ENCODE results near the gene TMEM185A.
"Not testable (repeated sequence)": the region's sequence is repeated elsewhere in the genome, so short reads cannot be mapped to it uniquely, and the experiment has no call there.

Gene TMEM185A

DNA sequence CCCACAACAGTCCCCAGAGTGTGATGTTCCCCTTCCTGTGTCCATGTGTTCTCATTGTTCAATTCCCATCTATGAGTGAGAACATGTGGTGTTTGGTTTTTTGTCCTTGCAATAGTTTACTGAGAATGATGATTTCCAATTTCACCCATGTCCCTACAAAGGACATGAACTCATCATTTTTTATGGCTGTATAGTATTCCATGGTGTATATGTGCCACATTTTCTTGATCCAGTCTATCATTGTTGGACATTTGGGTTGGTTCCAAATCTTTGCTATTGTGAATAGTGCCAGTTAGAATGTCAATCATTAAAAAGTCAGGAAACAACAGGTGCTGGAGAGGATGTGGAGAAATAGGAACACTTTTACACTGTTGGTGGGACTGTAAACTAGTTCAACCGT, 11.9 kb downstream of the TMEM185A start:
- DNase-seq: not testable (repeated sequence)

DNA sequence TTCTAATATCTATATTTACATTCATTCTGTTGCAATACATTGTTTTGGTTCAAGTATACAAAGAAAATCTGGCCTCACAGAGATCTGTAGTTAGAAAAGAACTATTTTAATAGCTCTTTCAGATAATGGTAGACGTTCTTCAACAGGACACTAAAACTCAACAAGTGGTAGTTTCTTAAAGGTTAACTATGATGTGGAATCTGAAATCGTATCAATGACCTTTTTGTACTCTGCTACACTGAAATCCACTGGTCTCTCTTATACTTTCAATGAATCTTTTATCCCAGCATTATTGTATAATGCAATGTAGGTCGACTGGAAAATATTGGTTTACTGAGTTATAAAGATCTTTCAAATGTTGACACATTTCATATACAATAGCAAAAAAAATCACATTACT, 12.7 kb downstream of the TMEM185A start:
- DNase-seq: no peak

DNA sequence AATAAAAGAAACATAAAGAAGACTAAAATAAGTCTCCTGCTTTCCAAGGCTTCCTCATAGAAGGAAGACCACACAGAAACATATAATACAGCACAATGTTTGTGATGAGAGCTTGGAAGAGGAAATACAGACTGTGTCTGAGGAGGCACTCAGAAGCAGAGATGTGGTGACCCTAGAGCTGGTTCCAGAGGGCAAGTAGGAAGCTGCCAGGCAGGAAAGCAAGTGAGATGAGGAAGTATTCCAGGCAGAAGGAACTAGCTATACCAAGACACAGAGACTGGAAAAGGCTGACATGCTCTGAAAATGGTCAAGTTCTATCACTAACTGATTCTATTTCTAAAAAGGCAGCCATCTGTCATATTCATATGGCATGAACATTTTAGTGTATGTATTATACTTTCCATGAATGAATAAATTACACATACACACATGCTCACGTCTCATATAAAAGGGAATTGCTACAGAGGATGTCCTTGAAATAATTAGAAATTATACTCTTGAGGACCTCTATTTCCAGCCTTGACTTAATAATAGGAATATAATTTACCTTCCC, 19.9 kb downstream of the TMEM185A start:
- DNase-seq: no peak

DNA sequence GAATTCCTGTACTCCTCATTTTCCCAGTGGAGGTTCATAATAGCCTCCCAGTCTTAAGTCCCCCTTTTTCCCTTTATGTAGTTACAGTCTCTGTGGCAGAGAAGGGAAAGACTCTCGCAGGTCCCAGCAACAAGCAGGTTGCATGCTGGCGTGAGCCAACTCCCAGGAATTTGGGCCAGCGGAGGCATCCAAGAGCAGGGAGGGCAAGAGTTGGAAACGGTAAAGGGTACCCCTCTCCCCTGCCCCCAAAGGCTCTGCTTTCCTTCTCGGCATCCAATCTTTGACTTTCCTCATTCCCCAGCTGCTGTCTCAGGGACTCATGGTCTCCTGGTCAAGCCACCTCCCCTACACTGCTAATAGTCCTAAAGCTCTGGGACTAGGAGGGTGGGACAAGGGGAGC, 21.1 kb downstream of the TMEM185A start:
- no peak for DNase-seq

DNA sequence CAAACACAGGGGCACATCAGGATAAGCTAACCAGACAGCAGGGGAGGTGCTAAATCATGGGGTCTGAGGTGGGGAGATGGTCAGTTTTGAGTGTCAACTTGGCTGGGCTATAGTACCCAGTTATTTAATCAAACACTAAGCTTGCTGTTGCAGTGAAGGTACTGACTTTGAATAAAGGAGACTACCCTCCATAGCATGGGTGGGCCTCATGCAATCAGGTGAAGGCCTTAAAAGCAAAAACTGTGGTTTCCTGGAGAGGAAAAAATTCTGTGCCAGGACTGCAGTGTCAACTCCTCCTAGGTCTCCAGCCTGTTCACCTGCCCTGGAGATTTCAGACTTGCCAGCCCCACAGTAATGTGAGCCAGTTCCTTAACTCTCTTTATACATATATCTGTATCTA, 23.9 kb downstream of the TMEM185A start:
- no peak for DNase-seq

DNA sequence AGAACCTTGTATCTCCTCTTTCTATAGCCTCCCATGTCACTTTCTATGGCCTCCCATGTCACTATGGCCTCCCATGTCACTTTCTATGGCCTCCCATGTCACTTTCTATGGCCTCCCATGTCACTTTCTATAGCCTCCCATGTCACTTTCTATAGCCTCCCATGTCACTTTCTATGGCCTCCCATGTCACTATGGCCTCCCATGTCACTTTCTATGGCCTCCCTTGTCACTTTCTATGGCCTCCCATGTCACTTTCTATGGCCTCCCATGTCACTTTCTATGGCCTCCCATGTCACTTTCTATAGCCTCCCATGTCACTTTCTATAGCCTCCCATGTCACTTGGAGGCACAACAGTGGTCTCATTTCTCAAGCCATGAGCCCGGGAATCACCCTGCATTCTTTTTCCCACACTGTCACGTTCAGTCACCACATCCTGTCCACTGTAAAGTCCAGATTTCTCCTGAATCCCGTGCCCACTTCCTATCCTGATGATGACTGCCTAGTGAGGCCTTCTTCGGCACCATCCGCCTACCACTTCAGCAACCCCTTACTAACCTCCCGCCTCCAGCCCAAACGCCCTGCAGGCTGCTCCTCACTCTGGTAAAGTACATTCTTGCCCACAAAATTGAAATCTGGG, 26.2 kb downstream of the TMEM185A start:
- DNase-seq: not testable (repeated sequence)

DNA sequence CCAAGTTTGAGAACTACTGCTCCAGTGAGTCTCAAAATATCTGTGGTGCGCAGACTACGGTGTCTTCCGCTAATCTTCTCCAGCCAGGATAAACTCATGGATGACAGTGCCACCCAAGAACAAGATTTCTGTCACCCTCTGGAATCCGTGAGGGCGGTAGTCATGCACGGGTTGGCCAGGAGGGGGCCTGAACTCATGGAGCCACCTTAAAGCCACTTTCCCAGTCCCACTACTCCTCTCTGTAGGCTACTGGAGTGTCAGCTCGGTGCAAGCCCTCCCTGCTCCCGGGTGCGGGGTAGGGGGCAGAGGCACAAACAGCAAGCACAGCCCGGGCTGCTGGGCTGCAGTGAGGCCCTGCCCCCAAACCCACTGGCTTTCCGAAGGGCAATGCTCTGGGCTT, 33.0 kb downstream of the TMEM185A start:
- DNase-seq: not testable (repeated sequence)

DNA sequence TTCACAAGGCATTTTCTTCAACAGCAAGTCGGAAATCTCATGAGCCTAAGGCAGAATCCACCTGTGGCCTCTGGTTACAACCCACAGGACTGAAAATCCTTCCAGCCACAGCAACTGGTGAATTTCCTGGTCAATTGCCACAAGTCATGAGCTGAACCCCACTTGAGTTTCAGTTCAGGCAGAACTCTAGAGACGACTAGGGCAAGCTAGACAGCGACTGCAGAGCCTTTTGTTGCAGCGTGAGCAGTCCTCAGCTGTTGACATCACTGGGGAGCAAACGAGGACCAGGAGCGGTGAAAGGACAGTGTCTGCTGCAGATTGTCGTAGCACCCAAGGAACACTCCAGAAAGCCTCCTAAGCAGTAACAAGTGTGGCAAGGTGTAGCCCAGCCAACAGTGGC, 35.6 kb downstream of the TMEM185A start:
- DNase-seq: not testable (repeated sequence)

DNA sequence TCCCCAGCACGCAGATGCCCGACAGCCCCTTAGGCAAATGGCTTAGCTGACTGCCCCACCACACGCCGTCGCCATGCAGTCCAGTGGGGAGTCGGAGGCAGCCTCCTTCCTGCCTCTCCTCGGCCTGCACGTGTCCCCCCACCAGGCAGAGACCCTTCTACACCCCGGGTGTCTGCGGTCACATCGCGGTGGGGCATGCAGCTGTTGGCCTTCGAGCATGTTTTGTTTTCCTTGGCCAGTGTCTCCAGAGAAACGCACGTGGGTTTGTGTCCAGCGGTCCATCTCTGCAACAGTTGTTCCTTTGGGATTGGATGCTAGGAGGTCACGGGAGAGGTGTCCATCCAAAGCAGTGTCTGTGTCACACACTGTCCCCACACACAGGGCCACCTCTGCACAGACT, 36.4 kb downstream of the TMEM185A start, which contains the start of gene HSFX2:
Gene HSFX2, minus strand, starts transcription at position 101 of the 400 bp plus-strand sequence. CDS start 614 bp downstream, outside the sequence.
- not testable (repeated sequence) for DNase-seq

DNA sequence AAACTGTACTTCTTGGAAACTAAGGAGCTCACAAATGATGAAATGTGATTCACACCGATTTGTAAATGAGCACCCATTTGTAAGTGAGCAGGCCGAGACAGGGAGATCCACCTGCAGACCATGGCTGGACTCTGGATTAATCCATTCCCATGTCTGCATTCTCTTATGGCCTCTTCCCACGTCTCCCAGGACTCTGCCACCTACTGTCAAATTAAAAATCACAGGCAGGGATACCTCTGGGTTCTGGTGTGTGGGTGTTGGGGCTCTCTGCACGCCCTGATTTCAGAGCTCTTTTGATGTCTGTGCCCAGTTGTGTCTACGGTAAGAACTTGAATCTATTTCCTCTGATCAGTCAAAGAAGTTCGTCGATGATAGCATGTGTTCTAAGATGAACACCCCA, 40.6 kb downstream of the TMEM185A start:
- not testable (repeated sequence) for DNase-seq

DNA sequence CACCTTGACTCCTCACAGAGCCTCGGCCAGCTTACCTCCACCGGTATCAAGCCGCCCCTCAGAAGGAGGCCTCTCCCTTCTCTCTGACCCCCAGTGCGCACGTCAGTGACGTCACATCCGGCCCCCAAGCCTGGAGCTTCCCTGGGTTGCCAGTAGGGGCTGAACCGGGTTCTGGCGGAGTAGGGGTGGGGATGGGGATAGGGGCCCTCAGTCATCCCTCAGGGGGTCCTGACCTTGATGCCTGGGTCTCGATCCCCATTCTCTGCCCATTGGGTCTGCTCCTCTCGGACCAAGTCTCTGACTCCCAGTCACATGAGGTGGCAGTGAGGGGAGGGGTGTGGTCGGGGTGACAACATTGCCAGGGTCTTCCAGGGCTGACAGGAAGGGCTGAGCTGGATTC, 44.2 kb downstream of the TMEM185A start, which contains the start of gene MAGEA9B:
Gene MAGEA9B, minus strand, starts transcription at position 101 of the 400 bp plus-strand sequence. CDS start 4,280 bp downstream, outside the sequence.
- DNase-seq: not testable (repeated sequence)

DNA sequence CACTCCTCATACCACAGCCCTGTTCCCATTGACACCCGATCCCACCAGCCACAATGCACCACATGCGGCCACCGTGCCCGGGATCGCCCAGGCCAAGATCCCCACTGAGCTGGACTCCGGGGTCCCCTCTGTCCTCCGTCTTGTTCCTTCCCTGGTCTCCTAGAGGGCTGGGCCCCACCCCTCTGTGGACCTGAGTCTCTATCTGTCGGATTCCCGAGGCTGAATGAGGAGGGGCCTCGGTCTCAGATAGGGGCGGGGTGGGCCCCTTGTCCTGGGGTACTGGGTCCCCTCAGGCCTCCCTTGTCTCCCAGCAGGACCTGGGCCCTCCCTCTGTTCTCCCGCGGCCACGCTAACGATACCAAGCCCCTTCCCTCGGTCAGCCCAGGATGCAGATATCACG, 46.0 kb downstream of the TMEM185A start:
- DNase-seq: not testable (repeated sequence)

DNA sequence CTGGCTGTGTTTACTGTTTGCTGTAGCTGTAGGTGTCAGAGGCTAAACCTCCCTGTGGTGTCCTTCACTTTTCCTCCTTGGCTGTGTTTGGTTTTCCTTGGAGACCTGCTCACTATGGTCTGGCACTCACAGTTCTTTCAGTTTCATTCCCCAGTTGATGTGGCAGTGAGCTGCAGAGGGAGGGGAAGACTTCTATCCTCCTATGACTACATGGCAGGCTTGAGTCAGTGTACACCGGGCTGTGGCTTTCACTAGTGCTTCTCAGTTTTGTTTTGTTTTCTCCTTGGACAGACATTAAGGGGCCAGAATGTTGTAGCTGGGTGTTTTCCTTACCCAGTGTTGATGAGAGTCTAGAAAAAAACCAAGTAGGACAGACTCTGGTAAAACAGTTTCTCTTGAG, 58.1 kb downstream of the TMEM185A start:
- not testable (repeated sequence) for DNase-seq

DNA sequence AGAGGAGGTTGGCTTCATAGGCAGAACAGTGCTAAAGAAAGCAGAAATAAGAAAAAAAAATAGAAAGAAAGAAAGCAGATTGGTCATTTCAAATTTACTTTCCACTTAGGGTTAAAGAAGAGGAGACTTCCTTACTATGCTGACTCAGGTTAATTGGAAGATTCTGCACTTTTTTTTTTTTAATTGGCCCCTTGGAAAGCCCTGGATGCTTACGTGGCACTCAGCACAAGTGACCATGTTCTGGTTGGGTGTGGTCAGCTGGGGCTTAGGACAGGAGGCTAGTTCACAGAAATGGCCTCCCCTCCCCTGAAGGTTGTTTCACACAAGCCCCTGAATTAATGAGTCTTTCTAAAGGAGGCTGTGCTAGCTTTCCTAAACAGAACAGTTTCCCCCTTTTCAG, 58.8 kb downstream of the TMEM185A start:
- no peak for DNase-seq

DNA sequence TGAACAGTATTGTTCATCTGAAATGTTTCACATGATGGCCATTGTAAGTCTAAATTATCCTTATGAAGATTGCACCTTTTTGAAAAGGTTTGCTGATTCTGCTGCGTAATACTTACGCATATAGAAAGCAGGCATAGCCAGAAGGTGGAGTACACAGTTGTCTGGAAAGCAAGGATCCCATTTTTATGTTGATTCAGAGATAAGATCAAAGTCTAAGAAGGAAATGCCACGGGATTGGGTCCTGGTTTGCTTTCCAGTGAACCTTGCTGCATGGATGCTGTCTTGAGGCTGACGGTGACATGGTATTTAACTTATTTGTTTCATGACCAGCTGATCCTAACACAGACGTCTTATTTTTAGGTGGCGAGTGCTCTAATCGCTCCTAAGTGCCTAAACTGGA, 59.8 kb downstream of the TMEM185A start:
- DNase-seq: no peak

DNA sequence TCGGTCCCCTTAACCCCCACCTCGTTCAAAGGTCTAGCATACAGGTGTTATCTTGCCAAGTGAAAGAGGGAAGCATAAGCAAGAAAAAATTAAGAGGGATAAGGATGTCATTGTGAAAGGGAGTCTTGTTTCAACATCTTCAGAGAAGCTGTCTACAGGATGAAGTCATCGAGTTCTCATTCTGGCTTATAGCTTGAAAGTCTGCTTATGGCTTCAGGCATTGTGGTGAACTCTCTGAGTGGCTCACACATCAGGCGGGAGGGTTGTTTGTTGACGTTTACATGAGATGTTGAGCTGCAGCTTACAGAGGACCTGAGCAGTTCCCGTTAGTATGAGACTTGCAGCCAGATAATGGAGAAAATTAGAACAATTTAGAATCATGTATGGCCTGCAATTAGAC, 60.9 kb downstream of the TMEM185A start:
- DNase-seq: no peak

DNA sequence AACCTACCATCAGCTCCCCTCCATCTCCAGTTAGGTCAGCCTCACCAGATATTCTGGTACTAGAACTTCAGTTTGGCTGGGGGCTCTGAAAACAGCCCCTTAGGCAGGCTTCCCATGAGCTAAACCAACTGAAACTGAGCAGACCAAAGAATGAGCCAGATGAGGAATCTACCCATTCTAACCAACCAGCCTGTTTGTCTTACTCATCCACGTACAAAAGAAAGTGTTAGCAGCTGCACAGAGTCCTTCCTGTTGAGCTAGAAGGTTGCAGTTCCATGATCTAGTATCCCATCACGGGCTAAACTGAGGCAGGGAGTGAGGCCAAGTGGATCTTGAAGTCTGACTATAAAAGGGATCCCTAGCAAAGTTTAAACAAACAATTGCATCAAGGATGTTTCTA, 61.8 kb downstream of the TMEM185A start:
- DNase-seq: no peak

DNA sequence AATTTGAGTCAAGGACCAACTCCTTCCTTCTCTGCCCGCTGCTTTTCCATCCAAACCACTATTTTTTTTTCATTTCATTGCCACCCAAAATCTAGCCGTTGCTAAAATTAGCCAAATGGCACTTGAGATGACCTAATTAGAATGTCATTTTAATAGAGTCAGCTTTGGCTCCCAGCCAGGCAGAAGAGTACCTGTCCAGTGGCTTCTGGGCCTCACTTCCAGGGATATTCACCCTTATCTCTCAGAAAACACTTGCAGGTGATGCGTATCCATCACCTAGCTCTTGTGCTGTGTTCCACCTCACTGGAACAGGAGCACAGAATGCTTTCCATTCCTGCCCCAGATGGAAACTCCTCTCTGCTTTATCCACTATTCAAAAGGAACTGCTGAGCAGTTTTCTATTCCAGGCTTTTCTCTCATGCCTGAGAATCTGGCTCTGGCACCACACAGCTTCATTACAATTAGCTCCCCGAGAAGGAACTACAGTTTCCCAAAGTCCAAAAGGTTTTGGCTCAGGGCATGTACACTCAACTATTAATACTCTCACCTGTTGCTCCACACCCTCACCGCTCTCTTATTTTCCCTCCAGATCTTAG, 62.8 kb downstream of the TMEM185A start:
- no peak for DNase-seq

DNA sequence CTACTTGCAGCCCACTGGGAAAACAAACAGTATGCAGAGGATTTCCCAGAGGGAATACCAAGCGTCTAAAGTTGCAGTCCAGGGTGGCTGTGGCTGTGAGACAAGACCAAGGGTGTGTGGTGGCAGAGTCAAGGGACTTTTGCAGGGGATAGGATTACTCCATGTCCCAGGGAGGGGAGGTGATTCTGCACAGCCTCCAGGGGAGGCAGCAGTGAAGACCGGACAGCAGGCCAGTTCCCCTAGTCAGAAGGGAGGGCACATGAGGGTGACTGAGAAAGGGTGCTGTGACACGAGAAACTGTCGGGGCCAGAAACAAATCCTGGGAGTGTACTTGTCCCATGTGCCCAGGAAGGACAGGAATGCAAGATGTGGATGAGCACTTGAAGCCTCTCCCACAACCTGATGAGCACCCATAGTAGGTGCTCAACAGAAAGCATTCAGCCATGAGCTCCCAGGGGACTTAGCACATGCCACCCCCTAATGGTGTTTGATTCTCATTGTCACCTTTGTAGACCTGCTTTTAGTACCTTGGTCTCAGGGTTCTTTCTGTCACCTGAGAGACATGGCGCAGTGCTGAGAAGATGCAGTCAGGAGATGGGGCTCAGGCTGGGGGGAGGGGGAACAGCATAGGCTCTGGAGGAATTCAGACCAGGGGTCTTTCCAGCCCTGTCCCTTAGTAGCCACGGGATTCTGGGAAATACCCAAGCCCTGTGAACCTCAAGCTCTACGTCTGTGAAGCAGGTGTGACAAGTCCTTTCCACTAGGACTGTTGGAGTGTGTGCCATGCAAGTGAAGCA, 63.8 kb downstream of the TMEM185A start:
- peak; percentile 8 for DNase-seq

DNA sequence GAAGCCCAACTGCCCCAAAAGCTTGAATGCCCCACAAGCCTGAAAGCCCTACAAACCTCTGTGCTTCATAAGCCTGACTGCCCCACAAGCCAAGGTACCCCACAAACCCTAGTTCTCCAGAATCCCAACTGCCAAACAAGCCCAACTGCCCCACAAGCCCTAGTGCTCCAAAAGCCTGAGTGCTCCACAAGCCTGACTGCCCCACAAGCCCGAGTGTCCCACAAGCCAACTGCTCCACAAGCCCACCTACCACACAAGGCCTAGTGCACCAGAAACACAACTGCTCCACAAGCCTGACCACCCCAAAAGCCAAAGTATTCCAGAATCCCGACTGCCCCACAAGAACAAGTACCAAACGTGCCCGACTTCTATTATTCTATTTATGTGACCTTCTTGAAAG, 68.2 kb downstream of the TMEM185A start:
- no peak for DNase-seq

DNA sequence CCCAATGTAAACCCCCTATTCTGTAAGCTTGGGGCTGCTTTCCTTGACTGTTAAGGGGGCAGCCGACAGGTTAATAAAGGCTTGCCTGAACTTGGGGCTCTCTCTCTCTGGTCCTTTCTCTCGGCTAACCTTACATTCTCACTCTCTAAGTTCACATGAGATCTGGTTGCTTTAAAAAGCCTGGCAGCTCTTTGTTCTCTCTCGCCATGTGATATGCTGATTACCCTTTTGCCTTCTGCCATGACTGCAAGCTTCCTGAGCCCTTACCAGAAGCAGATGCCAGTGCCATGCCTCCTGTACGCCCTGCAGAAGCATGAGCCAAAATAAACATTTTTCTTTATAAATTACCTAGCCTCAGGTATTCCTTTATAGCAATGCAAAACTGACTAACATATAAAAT, 76.3 kb downstream of the TMEM185A start:
- DNase-seq: not testable (repeated sequence)

DNA sequence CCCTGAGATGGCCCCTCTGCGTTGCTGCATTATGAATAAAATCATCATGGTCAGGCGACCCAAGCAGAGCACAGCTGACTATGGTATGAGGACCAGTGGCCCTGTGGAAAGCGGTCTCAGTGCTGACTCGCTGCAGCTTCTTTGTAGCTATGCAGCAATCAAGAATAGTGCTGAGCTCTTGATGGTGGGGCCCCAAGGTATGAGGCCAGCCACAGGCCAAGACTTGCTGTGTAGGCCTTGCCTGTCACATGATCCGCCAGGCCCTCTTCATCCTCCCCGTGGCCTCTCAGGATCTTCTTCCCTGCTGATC, 79.7 kb downstream of the TMEM185A start:
- not testable (repeated sequence) for DNase-seq

DNA sequence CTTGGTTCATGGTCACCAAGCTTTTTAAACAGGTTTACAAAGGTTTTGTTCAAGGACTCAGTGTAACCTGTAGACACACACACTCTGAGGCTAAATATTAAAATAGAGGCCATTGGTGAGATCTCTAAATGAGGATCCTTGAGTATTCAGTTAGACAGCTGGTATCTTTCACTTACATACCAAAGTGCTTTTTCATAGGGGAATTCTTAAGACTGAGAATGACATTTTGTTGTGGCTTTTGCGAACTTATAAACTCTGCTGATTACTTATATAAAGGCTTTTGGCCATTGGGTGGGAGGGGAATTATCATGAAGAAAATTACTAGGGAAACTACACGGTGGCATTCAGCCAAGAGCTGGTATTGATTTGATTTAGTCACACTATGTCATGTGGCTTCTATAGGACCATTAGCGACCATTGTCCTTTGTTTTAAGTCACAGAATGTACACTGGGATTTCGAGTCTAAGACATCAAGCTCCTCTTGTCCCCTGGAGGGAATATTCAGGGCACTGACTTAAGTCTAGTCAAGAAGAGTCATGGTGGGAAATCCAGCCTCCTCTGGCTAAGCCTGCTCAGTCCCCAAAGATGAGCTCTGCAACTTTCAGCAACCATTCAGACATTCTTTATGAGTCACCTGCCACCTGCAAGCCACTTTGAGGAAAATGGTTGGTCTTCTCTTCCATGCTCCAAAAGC, 80.2 kb downstream of the TMEM185A start:
- DNase-seq: not testable (repeated sequence)

Measured in NCI-H69 (cell line).